Prostate gland (tissue), 2 donors: ENCODE measurements around the gene RIPK1.

ENCODE experiments used
- CTCF ChIP-seq, 4 experiments: fragments of 200-600 bp in 2 of 4; fragments of 450-650 bp in 2 of 4; sonication (generic) in 2 of 4; IDR thresholded peaks; 1 replicate in 3 of 4; 2 replicates in 1 of 4; pipeline ENCODE4 v1.5.1; 2016 to 2019; ENCODE audit warnings: antibody characterized with exemption in 4 of 4, mild to moderate bottlenecking in 2 of 4, moderate library complexity in 2 of 4
- POLR2AphosphoS5 ChIP-seq: sonication (generic); formaldehyde crosslinking; IDR thresholded peaks from one replicate; pipeline ENCODE4 v1.6.1; 2017; ENCODE audit warnings: antibody characterized with exemption

GRCh38 chr6:3120765-3121089 is 52.4 kb downstream of the RIPK1 start:
- no peak for TF ChIP-seq CTCF (IDR thresholded peaks at IDR 0.05)
- TF ChIP-seq POLR2AphosphoS5, result no peak
